Stimulated activated CD4-positive, alpha-beta T cell treated with anti-CD3 and anti-CD28 coated beads, Interleukin-12 subunit alpha, Interleukin-12 subunit beta, amount 100 ng/mL, for 48 hours (primary cell): ENCODE data around the gene SLC66A2.

Source experiments
- DNase-seq, 3 donors: peaks; one replicate each; pipeline ENCODE4 v3.0.0-alpha.2; 2020; ENCODE audit warnings: low read depth in 2 of 3, low spot score in 1 of 3

Gene SLC66A2

DNA sequence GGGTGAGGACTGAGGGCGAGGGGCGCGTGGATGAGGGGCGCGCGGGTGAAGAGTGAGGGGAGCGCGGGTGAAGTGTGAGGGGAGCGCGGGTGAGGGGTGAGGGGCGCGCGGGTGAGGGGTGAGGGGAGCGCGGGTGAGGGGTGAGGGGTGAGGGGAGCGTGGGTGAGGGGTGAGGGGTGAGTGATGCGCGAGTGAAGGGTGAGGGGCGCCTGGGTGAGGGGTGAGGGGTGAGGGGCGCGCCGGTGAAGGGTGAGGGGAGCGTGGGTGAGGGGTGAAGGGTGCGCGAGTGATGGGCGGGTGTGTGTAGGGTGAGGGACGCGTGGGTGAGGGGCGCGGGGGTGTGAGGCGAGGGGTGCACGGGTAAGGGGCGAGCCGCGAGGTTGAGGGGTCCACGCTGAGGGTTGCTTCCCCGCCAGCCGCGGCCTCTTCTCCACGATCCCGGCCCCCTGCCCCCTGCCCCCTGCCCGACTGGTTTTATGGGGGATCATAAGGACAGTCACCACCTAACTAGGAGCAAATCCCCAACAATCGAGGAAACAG lies 1.1 kb upstream of the SLC66A2 start:
- no peak for DNase-seq

GRCh38 chr18:79950515-79951341 lies 725 bp downstream of the SLC66A2 start:
- no peak for DNase-seq

DNA sequence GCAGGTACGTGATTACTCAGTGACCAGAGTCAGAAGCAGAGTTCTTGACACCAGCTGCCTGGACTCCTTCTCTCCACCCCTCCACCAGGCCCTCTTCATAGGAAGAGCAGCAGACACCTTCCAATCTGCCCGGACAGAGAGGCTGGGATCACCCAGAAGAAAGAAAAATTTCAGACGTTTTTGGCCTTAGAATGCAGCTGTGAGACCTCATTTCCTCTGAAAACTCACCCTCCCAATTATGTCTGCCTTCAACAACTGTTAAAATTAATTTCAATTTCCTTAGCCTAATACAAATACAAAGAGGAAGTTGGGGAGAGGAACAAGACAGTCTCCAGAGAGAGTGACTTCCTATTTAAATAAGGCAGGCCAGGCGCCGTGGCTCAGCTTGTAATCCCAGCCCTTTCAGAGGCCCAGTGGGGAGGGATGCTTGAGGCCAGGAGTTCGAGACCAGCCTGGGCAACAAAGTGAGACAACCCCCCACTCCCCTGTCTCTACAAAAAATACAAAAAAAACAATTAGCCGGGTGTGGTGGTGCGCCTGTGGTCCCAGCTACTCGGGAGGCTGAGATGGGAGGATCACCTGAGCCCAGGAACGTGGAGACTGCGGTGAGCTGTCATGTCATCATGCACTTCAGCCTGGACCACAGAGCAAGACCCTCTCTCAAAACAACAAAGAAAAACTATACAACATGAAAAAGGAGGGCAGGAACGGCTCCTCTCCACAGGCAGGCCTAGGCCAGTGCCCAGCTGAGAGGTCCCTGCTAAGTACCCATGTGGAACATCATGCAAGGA lies 1.6 kb downstream of the SLC66A2 start:
- DNase-seq: no peak

- DNase-seq: no peak
Measured at GRCh38 chr18:79948719-79949411, 2.6 kb downstream of the SLC66A2 start.

GRCh38 chr18:79947881-79948610 lies 3.4 kb downstream of the SLC66A2 start:
- no peak for DNase-seq

GRCh38 chr18:79947054-79947755 lies 4.2 kb downstream of the SLC66A2 start:
- DNase-seq: no peak

- DNase-seq: no peak
Measured at GRCh38 chr18:79945118-79946042, 6.1 kb downstream of the SLC66A2 start.

DNA sequence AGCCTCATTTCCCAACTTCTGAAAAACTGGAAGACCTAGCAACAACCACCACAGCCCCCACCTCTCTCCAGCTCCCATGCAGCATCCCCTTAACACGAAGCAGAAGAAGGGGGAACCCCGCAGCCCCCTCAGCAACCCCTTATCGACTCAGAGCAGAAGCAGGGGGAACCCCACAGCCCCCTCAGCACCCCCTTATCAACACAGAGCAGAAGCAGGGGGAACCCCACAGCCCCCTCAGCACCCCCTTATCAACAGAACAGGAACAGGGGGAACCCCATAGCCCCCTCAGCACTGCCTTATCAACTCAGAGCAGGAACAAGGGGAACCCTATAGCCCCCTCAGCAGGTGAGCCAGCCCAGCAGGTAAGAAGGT lies 6.7 kb downstream of the SLC66A2 start:
- no peak for DNase-seq

DNA sequence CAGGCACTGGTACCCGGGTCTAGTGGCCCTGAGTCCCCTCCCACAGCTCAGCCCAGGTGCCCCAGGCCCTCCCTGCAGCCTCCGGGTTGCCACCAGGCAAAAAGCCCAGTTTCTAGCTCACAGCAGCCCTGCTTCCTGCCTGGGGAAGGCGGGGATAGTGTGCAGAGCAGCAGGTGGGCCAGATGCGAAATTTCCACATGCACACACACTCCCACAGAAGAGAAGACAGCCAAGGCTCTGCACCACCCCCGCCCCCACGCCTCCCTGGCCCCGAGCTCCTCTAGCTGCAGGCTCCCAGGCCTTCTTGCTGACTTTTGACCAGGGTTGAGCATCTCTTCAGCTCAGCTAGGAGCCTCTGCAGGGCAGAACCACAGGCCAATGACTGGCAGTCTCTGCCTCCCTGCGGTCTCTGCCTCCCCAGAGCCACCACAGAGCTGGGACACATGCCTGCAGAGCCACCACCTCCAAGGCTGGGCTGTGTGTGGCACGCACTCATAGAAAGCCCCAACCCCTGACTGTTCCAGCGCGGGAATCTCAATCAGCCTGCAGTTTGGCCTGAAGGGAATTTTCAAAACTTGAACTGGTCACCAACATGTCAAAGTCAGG lies 7.2 kb downstream of the SLC66A2 start:
- no peak for DNase-seq

- DNase-seq: no peak
Measured at GRCh38 chr18:79943608-79944125, 7.8 kb downstream of the SLC66A2 start.

DNA sequence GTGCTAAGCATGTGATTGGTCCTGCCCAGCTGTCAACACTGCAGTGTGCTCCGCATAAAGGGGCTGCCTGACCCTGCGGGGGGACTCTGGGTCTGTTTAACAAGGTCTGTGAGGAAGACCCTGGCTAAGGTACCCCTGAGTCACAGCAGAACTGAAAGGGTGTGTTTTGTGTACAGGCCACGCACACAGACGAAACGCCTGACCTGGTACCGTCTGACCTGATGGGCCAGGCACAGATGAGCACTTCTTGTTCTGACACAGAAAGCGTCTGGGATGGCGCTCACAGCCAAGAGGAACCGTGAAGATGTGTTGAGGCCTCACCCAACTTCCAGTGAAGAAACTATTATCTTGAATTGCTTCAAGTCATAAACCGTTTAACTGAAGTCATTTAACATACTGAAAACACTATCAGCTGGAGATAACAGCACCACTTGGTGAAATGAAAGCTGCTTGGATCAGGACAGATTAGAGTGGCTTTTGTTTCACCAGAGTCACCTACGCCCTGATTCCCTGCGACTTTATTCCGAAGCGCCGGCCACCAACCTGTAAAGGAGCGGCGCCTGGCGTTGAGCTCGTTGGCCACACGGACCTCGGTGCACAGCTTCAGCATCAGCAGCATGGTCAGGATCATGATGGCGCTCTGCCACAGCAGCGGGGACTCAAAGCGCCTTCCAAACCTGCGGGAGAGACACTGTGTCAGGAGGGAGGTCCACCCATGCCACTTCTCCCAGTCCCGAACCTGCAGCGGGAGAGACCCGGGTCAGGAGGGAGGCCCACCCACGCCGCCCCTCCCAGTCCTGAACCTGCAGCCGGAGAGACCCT lies 8.5 kb downstream of the SLC66A2 start:
- no peak for DNase-seq

DNA sequence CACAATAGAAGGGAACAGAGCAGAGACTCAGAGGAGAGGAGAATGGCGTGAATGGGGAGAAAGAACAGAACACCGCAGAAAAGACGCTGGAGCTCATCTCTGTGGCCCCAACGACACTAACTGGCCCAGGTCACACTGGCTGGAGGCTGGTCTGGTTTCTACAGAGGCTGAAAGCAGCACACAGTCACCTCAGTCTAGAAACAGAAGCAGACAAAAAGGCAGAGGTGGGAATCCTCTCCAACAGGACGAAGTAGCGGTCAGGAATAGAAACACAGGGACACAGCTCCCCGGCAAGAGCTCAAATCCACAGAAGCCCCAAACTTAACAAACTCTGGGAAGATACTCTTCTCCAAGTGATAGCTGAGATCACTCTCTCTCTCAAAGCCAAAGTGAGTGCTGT lies 9.2 kb downstream of the SLC66A2 start:
- no peak for DNase-seq

DNA sequence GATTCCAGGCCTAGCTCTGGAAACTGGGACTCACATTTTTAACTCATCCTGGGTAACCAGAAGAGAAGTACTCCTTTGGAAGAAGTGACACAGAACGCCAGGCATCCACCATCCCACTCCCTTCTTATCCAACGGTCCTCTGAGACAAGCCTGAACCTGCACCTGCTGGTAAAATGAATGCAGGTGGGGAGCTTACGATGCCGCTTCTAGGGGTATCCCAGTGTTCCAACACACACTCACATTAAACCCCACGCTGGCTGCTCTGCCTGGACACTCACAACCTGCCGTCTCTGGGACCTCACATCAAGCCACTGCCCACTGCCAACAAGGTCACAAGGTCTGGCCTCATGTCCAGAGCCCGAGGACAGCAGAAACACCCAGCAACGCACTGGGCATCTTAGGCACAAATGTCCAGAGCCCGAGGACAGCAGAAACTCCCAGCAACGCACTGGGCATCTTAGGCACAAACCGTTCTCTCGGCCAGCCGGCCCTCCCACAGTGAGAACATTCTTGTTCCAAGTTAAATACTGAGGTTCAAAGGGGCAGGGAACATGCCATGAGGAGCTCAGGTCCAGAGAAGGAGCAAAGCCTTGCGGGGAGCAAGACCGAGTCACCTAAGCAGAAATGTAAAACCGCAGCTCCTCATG lies 9.9 kb downstream of the SLC66A2 start:
- DNase-seq: no peak

- DNase-seq: no peak
Measured at GRCh38 chr18:79940814-79941472, 10.5 kb downstream of the SLC66A2 start.

- DNase-seq: no peak
Measured at GRCh38 chr18:79940126-79940813, 11.2 kb downstream of the SLC66A2 start.

DNA sequence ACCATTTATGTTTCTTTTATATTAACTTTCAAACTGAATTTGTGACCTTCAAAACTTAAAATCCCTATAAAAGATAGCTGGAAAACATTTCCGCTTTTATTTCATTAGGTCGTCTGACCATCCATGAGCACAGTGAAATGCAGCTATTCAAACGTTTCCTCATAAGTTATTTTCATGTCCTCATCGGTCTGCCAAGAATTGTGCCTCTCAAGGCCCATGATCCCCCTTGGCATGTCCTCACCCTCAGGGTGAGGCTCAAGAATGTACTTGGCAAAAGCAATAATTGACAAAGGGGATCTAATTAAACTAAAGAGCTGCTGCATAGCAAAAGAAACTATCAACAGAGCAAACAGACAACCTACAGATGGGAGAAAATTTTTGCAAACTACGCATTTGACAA lies 12.4 kb downstream of the SLC66A2 start:
- no peak for DNase-seq
